ENCODE data around the gene TRIM29. TPM values are rescaled to one million over a fixed set of nuclear protein-coding genes. Genes with fewer than 3 reads are reported as not detected.
A peak's percentile ranks its signal among the peaks of the same experiment; 100 is the strongest.

Gene TRIM29, protein sequence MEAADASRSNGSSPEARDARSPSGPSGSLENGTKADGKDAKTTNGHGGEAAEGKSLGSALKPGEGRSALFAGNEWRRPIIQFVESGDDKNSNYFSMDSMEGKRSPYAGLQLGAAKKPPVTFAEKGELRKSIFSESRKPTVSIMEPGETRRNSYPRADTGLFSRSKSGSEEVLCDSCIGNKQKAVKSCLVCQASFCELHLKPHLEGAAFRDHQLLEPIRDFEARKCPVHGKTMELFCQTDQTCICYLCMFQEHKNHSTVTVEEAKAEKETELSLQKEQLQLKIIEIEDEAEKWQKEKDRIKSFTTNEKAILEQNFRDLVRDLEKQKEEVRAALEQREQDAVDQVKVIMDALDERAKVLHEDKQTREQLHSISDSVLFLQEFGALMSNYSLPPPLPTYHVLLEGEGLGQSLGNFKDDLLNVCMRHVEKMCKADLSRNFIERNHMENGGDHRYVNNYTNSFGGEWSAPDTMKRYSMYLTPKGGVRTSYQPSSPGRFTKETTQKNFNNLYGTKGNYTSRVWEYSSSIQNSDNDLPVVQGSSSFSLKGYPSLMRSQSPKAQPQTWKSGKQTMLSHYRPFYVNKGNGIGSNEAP
- polyA plus RNA-seq: 1.8 TPM
- long read RNA-seq, donor 1: 0 reads
- long read RNA-seq, donor 2: 0 reads
- long read RNA-seq, donor 3: 0 reads
- long read RNA-seq, donor 4: 0 reads
- long read RNA-seq, donor 5: 0 reads
- long read RNA-seq, donor 6, partial matches to known transcripts: 487 of 670 reads
- long read RNA-seq, donor 6, other reads (novel, unspliced or antisense): 183 of 670 reads
- long read RNA-seq, donor 7: 0 reads
- long read RNA-seq, donor 8: 0 reads
- long read RNA-seq, donor 9: 0 reads
- long read RNA-seq, donor 10: 0 reads
- long read RNA-seq, donor 11: 0 reads

- peak; percentile 48 for DNase-seq
- Histone ChIP-seq H3K27ac (ENCODE audit: low read length) (no peak within 1 kb of the TSS), H3K36me3 (ENCODE audit: control insufficient read depth, insufficient read depth, low read length) (no peaks in the 10 kb centered on the region), H3K27me3 (ENCODE audit: control insufficient read depth, insufficient read depth, low read length) (peaks cover 6% of the 10 kb centered on the region), H3K4me1 (ENCODE audit: control insufficient read depth, insufficient read depth, low read length) (peaks cover 8% of the 10 kb centered on the region), H3K9me3 (ENCODE audit: control insufficient read depth, low read depth, low read length) (peaks cover 3% of the 10 kb centered on the region), H3K4me3 (ENCODE audit: low read length) (no peak within 1 kb of the TSS)
- WGBS (ENCODE audit: insufficient coverage, low lambda C conversion rate): no CpG with 5 or more reads among the region's 41 CpGs
Measured at GRCh38 chr11:120137611-120138521, at the start of gene TRIM29. Gene TRIM29 (minus strand): TSS chr11:120138113. CDS start chr11:120138031, 82 bp downstream.

DNA sequence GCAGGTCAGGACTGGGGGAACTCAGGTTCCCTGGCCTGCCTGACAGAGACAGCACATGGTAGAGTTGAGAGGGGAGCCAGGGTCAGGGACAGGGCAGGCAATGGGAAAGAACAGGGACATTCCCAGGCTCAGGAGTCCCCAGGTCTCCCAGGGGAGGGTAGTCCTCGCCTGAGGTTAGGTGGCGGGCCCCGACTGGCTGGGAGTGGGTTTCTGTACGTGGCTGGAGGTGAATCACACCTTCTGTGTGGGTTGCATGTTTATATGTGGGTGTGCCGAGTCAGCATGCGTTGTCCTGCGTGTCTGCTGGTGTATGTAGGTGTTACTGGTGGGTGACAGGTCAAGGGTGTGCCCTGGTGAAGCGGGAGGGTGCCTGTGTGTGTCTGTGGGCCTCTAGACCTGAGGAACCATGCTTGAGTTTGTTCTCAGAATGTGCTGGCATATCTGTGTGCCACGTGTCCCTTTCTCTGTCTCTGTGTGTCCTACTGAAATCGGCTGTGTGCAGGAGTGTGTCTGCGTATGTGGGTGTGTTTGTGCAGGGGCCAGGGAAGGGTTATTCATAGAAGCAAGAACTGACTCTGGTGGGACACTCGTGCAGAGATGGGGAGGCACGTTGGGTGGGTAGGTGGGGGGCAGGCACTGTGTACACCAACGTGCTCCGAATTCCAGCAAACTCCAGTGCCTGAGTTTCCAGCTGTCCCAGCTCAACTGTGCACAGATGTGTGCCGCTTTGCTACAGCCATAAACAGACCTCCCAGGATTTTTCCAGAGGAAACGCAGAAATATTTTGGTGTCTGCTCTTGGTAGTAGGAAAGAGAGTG lies 49.1 kb upstream of the TRIM29 start:
- no CpG with 5 or more reads among the region's 17 CpGs for WGBS (ENCODE audit: insufficient coverage, low lambda C conversion rate)

DNA sequence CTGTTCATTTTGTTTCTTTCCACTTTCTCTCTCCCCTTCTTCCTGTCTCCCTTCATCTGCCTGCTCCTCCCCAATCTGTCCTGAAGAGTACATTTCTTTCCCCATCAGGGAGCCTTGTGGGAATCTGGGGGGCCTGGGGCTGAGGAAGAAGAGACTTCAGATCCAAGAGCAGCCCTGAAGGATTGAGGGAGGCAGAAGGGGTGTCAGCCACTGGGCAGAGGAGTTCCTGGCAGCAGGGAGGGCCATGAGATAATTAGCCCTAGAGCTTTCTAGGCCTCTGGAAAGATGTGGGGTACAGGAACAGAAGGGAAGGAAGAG lies 48.5 kb upstream of the TRIM29 start:
- Histone ChIP-seq H3K36me3 (ENCODE audit: control insufficient read depth, insufficient read depth, low read length) (peaks cover 2% of the 10 kb centered on the region), H3K27ac (ENCODE audit: low read length) (peak overlapping the region; percentile 95), H3K4me3 (ENCODE audit: low read length) (no peak overlapping the region), H3K9me3 (ENCODE audit: control insufficient read depth, low read depth, low read length) (no peaks in the 10 kb centered on the region), H3K4me1 (ENCODE audit: control insufficient read depth, insufficient read depth, low read length) (peaks cover 94% of the 10 kb centered on the region), H3K27me3 (ENCODE audit: control insufficient read depth, insufficient read depth, low read length) (no peaks in the 10 kb centered on the region)
- peak in 1 of 2 donors; percentile 62 for DNase-seq

More for the DNA sequence above, 49.1 kb upstream of the TRIM29 start:
- H3K27ac ChIP-seq (ENCODE audit: low read length): peak overlapping the region; percentile 95
- H3K4me1 ChIP-seq (ENCODE audit: control insufficient read depth, insufficient read depth, low read length): peaks cover 93% of the 10 kb centered on the region
- H3K27me3 ChIP-seq (ENCODE audit: control insufficient read depth, insufficient read depth, low read length): no peaks in the 10 kb centered on the region
- no peaks in the 10 kb centered on the region for H3K9me3 ChIP-seq (ENCODE audit: control insufficient read depth, low read depth, low read length)
- H3K4me3 ChIP-seq (ENCODE audit: low read length): peak overlapping the region; percentile 4
- peak; percentile 54 to 81 for DNase-seq
- no peaks in the 10 kb centered on the region for H3K36me3 ChIP-seq (ENCODE audit: control insufficient read depth, insufficient read depth, low read length)

- peak in 1 of 2 donors; percentile 66 for DNase-seq
- no peak overlapping the region for H3K4me3 ChIP-seq (ENCODE audit: low read length)
- peaks cover 94% of the 10 kb centered on the region for H3K4me1 ChIP-seq (ENCODE audit: control insufficient read depth, insufficient read depth, low read length)
Measured at GRCh38 chr11:120185706-120186455, 48.0 kb upstream of the TRIM29 start.

DNA sequence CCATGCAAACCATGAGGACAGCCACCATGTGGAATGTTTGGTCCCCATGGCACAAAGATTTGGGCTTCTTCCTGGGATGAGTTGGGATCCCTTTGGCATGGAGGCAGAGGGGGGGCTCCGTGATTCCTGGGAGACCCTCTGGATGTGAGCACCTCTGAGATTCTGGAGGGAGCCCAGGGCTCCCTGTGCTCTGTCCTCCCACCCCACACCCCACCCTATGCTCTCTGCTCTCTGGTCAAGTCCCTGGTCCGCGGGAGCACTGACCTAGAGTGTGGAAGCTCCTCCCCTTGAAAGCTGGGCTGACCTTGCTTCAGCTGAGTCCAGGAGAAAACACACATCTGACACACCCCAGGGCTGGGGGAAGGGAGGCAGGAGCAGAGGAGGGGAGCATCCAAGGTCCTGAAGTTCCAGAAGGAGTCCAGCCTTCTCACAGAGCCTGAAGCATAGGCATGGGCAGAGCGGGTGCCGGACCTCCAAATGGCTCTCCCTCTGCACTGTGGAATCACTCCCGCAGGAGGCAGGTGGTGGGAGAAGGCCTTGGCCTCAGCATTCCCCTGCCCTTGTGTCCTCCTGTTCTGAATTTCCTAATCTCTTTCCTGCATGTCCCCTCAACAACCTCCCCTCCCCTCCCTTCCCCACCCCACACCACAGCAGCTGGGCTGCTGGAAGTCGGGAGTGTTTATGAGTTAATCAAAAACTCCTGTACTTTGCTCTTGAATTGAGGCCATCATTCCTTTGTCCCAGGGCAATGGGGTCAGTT lies 47.2 kb upstream of the TRIM29 start:
- peaks cover 3% of the 10 kb centered on the region for H3K36me3 ChIP-seq (ENCODE audit: control insufficient read depth, insufficient read depth, low read length)
- H3K27me3 ChIP-seq (ENCODE audit: control insufficient read depth, insufficient read depth, low read length): no peaks in the 10 kb centered on the region
- peak; percentile 90 to 97 for DNase-seq
- peaks cover 87% of the 10 kb centered on the region for H3K4me1 ChIP-seq (ENCODE audit: control insufficient read depth, insufficient read depth, low read length)
- H3K27ac ChIP-seq (ENCODE audit: low read length): peak overlapping the region; percentile 95
- WGBS (ENCODE audit: insufficient coverage, low lambda C conversion rate): no CpG with 5 or more reads among the region's 7 CpGs
- H3K4me3 ChIP-seq (ENCODE audit: low read length): peak overlapping the region; percentile 42
- no peaks in the 10 kb centered on the region for H3K9me3 ChIP-seq (ENCODE audit: control insufficient read depth, low read depth, low read length)

More at GRCh38 chr11:120185706-120186455, 48.0 kb upstream of the TRIM29 start:
- WGBS (ENCODE audit: insufficient coverage, low lambda C conversion rate): no CpG with 5 or more reads among the region's 3 CpGs
- Histone ChIP-seq H3K36me3 (ENCODE audit: control insufficient read depth, insufficient read depth, low read length) (peaks cover 3% of the 10 kb centered on the region), H3K27ac (ENCODE audit: low read length) (peak overlapping the region; percentile 95), H3K9me3 (ENCODE audit: control insufficient read depth, low read depth, low read length) (no peaks in the 10 kb centered on the region), H3K27me3 (ENCODE audit: control insufficient read depth, insufficient read depth, low read length) (no peaks in the 10 kb centered on the region)

- no peaks in the 10 kb centered on the region for H3K9me3 ChIP-seq (ENCODE audit: control insufficient read depth, low read depth, low read length)
- H3K4me1 ChIP-seq (ENCODE audit: control insufficient read depth, insufficient read depth, low read length): peaks cover 80% of the 10 kb centered on the region
- H3K36me3 ChIP-seq (ENCODE audit: control insufficient read depth, insufficient read depth, low read length): peaks cover 3% of the 10 kb centered on the region
- H3K4me3 ChIP-seq (ENCODE audit: low read length): peak overlapping the region; percentile 42
- peak overlapping the region; percentile 95 for H3K27ac ChIP-seq (ENCODE audit: low read length)
- 70% methylated on average over 6 of the region's 11 CpGs for WGBS (ENCODE audit: insufficient coverage, low lambda C conversion rate)
- no peaks in the 10 kb centered on the region for H3K27me3 ChIP-seq (ENCODE audit: control insufficient read depth, insufficient read depth, low read length)
- DNase-seq: peak in 1 of 2 donors; percentile 58
Measured at GRCh38 chr11:120184371-120184945, 46.5 kb upstream of the TRIM29 start.

GRCh38 chr11:120183701-120184141 lies 45.8 kb upstream of the TRIM29 start:
- H3K27me3 ChIP-seq (ENCODE audit: control insufficient read depth, insufficient read depth, low read length): no peaks in the 10 kb centered on the region
- no peaks in the 10 kb centered on the region for H3K9me3 ChIP-seq (ENCODE audit: control insufficient read depth, low read depth, low read length)
- no CpG with 5 or more reads among the region's 7 CpGs for WGBS (ENCODE audit: insufficient coverage, low lambda C conversion rate)
- peak overlapping the region; percentile 95 for H3K27ac ChIP-seq (ENCODE audit: low read length)
- no peak for DNase-seq
- peaks cover 3% of the 10 kb centered on the region for H3K36me3 ChIP-seq (ENCODE audit: control insufficient read depth, insufficient read depth, low read length)
- H3K4me3 ChIP-seq (ENCODE audit: low read length): peak overlapping the region; percentile 42
- peaks cover 75% of the 10 kb centered on the region for H3K4me1 ChIP-seq (ENCODE audit: control insufficient read depth, insufficient read depth, low read length)

DNA sequence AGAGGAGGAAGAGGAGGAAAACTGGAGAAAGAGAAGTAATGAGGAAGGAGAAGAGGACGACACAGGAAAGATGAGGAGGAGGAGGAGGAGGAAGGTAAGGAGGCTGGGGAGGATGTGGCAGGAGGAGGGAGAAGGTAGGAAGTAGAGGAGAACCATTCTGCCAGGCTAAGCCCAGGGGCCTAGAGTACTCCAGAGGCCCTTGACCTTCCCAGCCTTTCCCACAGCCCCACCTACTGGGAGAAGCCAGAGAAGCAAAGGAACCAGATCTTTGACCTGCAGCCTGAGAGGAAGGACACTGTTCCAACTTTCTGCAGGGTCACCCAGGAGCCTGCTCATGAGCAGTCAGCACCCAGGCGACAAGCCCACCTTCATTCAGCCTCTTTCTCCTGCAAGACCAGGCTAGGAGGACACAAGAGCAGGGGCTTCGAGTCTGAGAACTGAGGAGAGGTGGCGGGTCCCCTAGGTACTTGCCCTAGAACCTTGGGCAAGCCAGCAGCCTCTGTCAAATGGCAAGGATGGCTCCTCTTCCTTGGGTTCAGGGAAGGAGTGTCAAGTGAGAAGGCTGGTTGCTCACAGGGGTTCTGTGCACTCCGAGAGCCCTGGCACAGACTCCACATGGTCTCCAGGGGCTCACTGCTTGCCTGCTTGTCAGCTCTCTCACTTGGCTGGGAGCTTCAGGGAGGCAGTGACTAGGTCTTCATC lies 45.0 kb upstream of the TRIM29 start:
- Histone ChIP-seq H3K36me3 (ENCODE audit: control insufficient read depth, insufficient read depth, low read length) (peaks cover 3% of the 10 kb centered on the region), H3K9me3 (ENCODE audit: control insufficient read depth, low read depth, low read length) (no peaks in the 10 kb centered on the region), H3K4me1 (ENCODE audit: control insufficient read depth, insufficient read depth, low read length) (peaks cover 68% of the 10 kb centered on the region), H3K27me3 (ENCODE audit: control insufficient read depth, insufficient read depth, low read length) (no peaks in the 10 kb centered on the region), H3K4me3 (ENCODE audit: low read length) (no peak overlapping the region), H3K27ac (ENCODE audit: low read length) (peak overlapping the region; percentile 95)
- WGBS (ENCODE audit: insufficient coverage, low lambda C conversion rate): 40% methylated on average over 1 of the region's 5 CpGs
- DNase-seq: peak; percentile 68 to 84

All from large intestine (tissue), 12 donors.